ENCODE data around the gene RNF182. TPM values are rescaled to one million over a fixed set of nuclear protein-coding genes. Genes with fewer than 3 reads are reported as not detected.

RNF182 gene
- total and polyA plus RNA-seq, 9 of the 15 experiments (the other 6 are each of a cell fraction or from before 2014, with no cell fraction given) = 12.8 to 22.8 (median 17.5) TPM

DNA sequence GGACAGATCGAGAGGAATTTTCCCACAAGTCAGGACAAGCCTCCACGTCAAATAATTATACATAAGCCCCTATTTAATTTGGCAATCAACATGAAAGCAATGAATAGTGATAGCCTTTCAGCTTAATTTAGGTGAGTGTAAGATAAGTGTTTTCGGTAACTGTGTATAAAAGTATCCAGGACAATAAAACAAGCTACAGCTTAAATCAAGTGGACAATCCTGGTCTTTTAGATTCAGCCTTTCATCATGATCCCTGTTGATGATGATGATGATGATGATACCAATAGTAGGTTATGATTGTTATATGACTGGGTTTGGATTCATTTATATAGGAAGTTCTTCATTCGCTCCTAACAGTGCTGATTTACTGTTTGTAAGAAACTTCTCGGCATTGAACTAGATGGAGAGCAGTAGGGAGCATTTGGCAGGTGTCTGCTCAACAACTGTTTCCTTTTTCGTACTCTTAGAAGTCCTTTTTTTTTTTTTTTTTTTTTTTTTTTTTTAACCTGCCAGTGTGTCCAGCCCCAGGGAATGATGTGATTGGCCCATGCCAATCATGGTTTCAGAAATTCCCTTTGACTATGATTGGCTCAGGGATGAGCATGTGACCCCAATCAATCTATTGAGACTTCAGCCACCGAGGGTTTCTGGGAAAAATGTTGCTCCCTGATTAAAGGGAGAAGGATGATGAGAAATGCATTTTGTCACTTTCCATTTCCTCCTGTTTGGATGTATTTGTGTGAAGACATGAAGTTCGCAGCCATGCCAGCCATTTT, 11.3 kb upstream of the RNF182 start (continued):
- TF ChIP-seq, protein P1, sequence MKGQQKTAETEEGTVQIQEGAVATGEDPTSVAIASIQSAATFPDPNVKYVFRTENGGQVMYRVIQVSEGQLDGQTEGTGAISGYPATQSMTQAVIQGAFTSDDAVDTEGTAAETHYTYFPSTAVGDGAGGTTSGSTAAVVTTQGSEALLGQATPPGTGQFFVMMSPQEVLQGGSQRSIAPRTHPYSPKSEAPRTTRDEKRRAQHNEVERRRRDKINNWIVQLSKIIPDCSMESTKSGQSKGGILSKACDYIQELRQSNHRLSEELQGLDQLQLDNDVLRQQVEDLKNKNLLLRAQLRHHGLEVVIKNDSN (CRISPR knock-in tag; IDR thresholded peaks at IDR 0.05) = peak; percentile 59
- TF ChIP-seq ATF1 (CRISPR knock-in tag; IDR thresholded peaks at IDR 0.05) (no peak), ATF1 (tag; IDR thresholded peaks at IDR 0.05) (peak; percentile 52), MEIS2 (IDR thresholded peaks at IDR 0.05; ENCODE audit: partially characterized antibody) (no peak), CBX8 (IDR thresholded peaks at IDR 0.05; ENCODE audit: borderline replicate concordance, extremely low read depth, low read depth, low read length, poor library complexity, severe bottlenecking) (no peak), GATAD2B (IDR thresholded peaks at IDR 0.05; ENCODE audit: borderline replicate concordance) (0 out of 2 replicates have a peak, but pooled peaks have one; percentile 11), ZNF589 (CRISPR knock-in tag; IDR thresholded peaks at IDR 0.05; ENCODE audit: low read depth) (peak; percentile 11; the same call in 1 of the 2 replicates), PTTG1 (tag; IDR thresholded peaks at IDR 0.05; ENCODE audit: low read depth) (no peak), ZNF384 (IDR thresholded peaks at IDR 0.05; ENCODE audit: low read depth, low read length) (peak; percentile 76), ZNF263 (CRISPR knock-in tag; IDR thresholded peaks at IDR 0.05; ENCODE audit: borderline replicate concordance) (no peak), ZNF668 (CRISPR knock-in tag; IDR thresholded peaks at IDR 0.05) (no peak), LCOR (CRISPR knock-in tag; IDR thresholded peaks at IDR 0.05) (0 out of 2 replicates have a peak, but pooled peaks have one; percentile 3), ZSCAN29 (IDR thresholded peaks at IDR 0.05) (no peak), SMARCC2 (IDR thresholded peaks at IDR 0.05; ENCODE audit: low read depth) (0 out of 2 replicates have a peak, but pooled peaks have one; percentile 17), KDM1A (IDR thresholded peaks at IDR 0.05) (no peak), NFYB (IDR thresholded peaks at IDR 0.05; ENCODE audit: extremely low read depth, insufficient read length) (peak; percentile 54), ADNP (tag; IDR thresholded peaks at IDR 0.05) (no peak), MYNN (IDR thresholded peaks at IDR 0.05) (no peak), MYNN (CRISPR knock-in tag; IDR thresholded peaks at IDR 0.05) (no peak), SREBF1 (IDR thresholded peaks at IDR 0.05; ENCODE audit: borderline replicate concordance, low read depth, low read length) (no peak), RBM22 (IDR thresholded peaks at IDR 0.05; ENCODE audit: low read depth, low read length, poor library complexity, severe bottlenecking) (no peak), PHTF2 (CRISPR knock-in tag; IDR thresholded peaks at IDR 0.05) (no peak), NBN (IDR thresholded peaks at IDR 0.05; ENCODE audit: low read depth) (no peak), L3MBTL2 (IDR thresholded peaks at IDR 0.05) (no peak)
- TF ChIP-seq, protein P2, sequence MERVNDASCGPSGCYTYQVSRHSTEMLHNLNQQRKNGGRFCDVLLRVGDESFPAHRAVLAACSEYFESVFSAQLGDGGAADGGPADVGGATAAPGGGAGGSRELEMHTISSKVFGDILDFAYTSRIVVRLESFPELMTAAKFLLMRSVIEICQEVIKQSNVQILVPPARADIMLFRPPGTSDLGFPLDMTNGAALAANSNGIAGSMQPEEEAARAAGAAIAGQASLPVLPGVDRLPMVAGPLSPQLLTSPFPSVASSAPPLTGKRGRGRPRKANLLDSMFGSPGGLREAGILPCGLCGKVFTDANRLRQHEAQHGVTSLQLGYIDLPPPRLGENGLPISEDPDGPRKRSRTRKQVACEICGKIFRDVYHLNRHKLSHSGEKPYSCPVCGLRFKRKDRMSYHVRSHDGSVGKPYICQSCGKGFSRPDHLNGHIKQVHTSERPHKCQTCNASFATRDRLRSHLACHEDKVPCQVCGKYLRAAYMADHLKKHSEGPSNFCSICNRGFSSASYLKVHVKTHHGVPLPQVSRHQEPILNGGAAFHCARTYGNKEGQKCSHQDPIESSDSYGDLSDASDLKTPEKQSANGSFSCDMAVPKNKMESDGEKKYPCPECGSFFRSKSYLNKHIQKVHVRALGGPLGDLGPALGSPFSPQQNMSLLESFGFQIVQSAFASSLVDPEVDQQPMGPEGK (CRISPR knock-in tag; IDR thresholded peaks at IDR 0.05; ENCODE audit: borderline replicate concordance) = no peak
